Measurements from ENCODE around the gene GPR135.
A peak's percentile ranks its signal among the peaks of the same experiment; 100 is the strongest.

Gene GPR135

DNA sequence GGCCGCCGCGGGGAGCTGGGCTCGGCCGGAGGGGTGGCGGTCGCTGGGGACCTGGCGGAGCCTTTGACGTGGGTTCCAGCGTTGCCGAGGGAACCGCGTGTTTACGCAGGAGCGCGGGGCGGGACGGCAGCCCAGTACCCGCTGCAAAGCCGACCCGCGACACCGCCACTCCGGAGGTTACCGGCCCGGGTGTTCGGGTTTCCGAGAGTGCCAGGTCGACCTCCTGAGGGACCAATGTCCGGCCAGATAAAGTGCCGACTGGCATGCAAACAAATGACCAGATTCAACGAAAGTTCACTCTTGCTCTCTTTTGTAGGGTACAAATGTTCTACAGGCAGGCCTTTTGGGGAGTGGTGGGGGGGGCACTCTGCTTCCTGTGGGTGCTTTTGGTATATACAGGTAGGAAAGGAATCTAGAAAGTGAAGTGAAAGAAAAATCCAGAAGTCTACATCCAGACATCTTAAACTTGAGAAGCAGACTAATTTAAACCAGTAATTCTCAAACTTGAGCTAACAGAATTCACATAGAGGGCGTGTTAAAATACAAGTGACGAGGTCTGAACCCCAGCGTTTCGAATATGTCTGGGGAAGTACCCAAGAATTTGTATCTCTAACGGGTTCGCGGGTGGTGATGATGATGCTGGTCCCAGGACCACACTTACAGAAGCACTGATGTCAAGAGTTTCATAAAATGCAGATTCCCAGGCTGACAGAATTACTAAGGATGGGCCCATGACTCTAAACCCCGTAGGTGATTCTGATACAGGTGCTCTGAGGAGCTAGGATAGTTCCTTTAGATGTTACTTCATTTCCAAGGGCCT lies at the start of gene GPR135:
TSS of gene GPR135 (minus strand) at position 65 of the 820 bp plus-strand sequence. CDS start 154 bp downstream, outside the sequence.
- no peak for DNase-seq

GRCh38 chr14:59511916-59512575 lies 46.9 kb upstream of the GPR135 start:
- DNase-seq, result no peak

- DNase-seq, result no peak
These were observed 45.8 kb upstream of the GPR135 start for GRCh38 chr14:59510966-59511365.

GRCh38 chr14:59510001-59510400 lies 44.8 kb upstream of the GPR135 start:
- DNase-seq, result no peak

- no peak for DNase-seq
These were observed 43.9 kb upstream of the GPR135 start for GRCh38 chr14:59509101-59509500.

DNA sequence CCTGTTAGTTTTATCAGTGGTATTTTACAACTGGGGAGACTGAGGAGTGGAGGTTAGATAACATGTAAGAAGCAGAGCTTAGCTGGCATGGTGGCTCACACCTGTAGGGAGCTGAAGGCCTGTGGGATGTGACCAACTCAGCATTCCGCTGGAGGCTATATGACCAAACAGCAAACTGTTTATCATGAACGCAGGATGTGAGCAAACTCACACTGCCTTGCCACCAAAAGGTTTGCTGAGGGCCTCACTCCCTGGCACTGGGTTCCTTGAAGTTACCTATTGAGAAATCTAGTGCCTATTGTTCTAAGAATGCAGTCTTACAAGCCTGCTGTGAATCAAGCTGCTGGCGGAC lies 42.5 kb upstream of the GPR135 start:
- DNase-seq, result no peak

DNA sequence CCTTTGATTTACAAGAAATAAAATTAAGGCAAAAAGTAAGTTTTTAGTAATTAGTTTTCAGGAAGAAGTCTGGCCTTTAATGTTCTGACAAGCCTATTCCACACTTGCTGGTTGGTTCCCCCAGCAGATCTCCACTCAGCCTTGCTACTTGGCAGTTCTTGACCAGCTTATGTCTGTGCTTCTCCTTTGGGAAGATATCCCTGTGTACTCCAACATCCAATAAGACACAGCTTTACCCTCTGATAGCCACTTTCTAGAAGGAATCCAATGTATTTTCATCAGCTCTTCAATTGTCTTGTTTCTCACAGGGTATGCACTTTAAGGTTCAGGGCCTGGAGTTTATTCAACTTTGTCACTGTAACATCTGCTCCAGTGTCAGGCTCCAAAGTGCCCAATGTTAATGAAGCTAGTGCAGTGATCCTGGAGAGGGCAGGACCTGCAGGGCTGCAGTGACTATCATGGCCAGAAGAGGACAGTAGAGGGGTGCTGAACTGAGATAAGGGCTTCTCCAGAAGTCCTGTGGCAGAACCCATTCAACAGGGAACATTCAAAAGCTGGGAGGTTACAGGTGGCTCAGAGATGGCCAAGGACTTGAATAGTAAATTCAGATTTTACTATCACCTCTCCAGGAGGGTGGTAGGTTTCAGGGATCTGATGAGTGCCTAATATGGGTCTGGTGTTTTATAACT lies 42.0 kb upstream of the GPR135 start:
- DNase-seq, result peak; percentile 84 to 85

GRCh38 chr14:59503256-59503655 lies 38.1 kb upstream of the GPR135 start:
- no peak for DNase-seq

DNA sequence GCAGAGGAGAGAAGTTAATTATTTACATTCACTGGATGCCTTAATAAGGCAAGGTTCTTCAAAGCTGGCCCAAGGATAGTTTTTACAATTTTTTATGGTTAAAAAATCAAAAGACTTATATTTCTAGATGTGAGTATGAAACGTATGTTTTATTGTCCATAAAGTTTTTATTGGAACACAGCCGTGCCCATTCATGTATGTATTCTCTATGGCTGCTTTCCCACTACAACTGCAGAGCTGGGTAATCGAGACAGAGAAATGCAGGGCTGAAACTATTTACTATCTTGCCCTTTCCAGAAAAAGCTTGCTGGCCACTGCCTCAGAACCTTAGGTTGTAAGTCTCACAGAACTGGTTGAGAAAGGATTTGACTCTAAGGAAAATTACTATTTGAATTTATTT lies 35.6 kb upstream of the GPR135 start:
- no peak for DNase-seq

- no peak for DNase-seq
These were observed 27.2 kb upstream of the GPR135 start for GRCh38 chr14:59492384-59492783.

- peak; percentile 91 to 93 for DNase-seq
These were observed 25.6 kb upstream of the GPR135 start for GRCh38 chr14:59490756-59491155.

DNA sequence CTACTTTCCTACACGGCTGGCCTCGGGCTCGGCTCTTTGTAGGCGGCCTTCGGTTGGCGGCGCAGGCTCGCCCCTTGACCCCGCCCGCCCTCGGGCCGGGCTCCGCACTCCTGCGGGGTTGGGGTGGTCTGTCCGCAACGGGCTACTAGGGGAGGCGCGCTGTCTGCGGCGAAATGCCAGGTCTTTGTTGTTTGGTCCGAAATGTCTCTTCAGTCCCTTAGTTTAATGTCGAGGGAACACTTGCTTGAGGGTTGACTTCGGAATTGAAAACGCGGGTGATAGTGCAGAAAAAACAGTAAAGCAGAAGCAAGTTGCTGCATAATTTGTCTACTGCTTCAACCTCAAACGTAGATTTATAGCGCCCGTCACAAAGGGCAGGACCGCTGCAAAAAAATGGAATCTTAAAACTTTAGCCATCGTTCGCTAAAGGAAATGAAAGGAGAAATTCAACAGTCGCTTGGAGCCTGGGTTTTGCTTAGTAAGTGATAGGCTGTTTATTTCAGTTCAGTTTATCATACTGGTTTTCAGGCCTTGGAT lies 19.5 kb upstream of the GPR135 start:
- peak; percentile 52 to 53 for DNase-seq

GRCh38 chr14:59483819-59484638 lies 18.8 kb upstream of the GPR135 start, which contains the start of the genes JKAMP and L3HYPDH:
JKAMP (plus strand) TSS chr14:59484517; CDS start chr14:59484590, 73 bp downstream.
L3HYPDH (minus strand) TSS chr14:59484408; CDS start chr14:59484316, 92 bp downstream.
- peak; percentile 81 to 92 for DNase-seq

DNA sequence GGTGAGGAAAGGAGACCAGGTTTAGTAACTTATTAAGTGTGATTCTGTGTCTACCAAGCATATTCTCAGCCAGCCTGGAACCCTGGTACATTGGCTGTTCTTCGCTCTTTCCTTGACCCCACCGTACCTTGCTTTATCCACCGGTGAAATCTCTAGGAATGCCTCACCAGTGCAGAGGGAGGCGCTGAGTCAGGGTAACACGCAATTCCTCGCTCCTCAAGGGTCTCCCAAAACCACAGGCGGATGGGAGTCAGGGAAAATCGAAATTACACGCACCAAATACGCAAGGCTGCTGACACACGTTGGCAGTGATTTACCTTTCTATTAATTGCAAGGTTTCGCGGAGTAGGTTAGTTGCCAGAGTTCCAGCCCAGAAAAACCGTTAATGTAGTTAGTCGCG lies 18.2 kb upstream of the GPR135 start:
- peak; percentile 30 to 43 for DNase-seq

DNA sequence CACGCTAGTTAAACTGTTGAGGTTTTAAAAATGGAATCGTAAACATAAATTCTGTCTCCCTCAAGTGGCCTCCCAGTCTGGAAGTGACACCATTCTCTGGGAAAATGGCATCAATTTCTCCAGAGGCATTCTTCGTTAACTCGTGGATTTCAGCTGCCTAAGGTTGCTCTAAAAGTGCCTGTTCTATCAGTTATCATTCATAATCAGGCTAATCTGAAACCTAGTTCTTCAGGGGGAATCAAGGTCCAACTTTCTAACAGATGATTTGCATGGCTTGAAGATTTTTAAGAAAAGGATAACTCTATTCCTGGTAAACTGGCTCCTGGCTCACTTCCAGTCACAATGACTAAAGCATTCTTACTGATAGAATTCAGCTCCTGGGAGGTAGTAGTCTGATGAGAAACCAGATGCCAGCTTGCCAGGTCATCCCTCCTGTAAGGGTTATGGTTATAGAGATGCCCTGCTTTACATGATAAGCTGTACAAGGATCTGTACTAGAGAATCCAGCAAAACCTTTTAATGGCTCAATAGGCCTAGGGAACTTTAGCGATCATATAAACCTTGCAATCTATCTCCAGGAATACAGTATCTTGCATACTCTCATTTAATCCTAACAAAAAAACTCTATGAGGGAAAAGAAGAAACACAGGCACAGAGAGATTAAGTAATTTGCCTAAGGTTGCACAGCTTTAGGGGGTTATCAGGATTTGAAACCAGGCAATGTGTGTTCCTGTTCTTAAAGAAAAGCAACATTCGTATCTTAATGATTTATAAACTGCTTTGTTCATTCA lies 17.6 kb upstream of the GPR135 start:
- DNase-seq, result no peak

- DNase-seq, result no peak
These were observed 16.8 kb upstream of the GPR135 start for GRCh38 chr14:59481871-59482540.

- no peak for DNase-seq
These were observed 16.2 kb upstream of the GPR135 start for GRCh38 chr14:59481407-59481806.

GRCh38 chr14:59480166-59480565 lies 15.0 kb upstream of the GPR135 start:
- no peak for DNase-seq

- no peak for DNase-seq
These were observed 13.4 kb upstream of the GPR135 start for GRCh38 chr14:59478540-59478939.

GRCh38 chr14:59475709-59476108 lies 10.5 kb upstream of the GPR135 start:
- no peak for DNase-seq

- no peak for DNase-seq
These were observed 9.0 kb upstream of the GPR135 start for GRCh38 chr14:59474172-59474571.

Measured in Kasumi-1 (cell line).